ENCODE results near the gene ABCA2.

Gene ABCA2

GRCh38 chr9:136980669-136981478 is 47.2 kb downstream of the ABCA2 start:
- DNase-seq (ENCODE audit: low read depth): no peak

GRCh38 chr9:136979769-136980587 is 48.1 kb downstream of the ABCA2 start:
- DNase-seq (ENCODE audit: low read depth): no peak

GRCh38 chr9:136978865-136979544 is 49.0 kb downstream of the ABCA2 start:
- no peak for DNase-seq (ENCODE audit: low read depth)

GRCh38 chr9:136978073-136978864 is 49.8 kb downstream of the ABCA2 start:
- DNase-seq (ENCODE audit: low read depth): no peak

- no peak for DNase-seq (ENCODE audit: low read depth)
Observed at GRCh38 chr9:136977649-136978072, 50.4 kb downstream of the ABCA2 start.

GRCh38 chr9:136977223-136977622 is 50.8 kb downstream of the ABCA2 start, which contains the start of gene PTGDS:
TSS of gene PTGDS (plus strand) at chr9:136977504. CDS start at chr9:136977579, 75 bp downstream.
- no peak for DNase-seq (ENCODE audit: low read depth)

- no peak for DNase-seq (ENCODE audit: low read depth)
Observed at GRCh38 chr9:136975644-136976043, 52.4 kb downstream of the ABCA2 start.

- no peak for DNase-seq (ENCODE audit: low read depth)
Observed at GRCh38 chr9:136974817-136975535, 53.1 kb downstream of the ABCA2 start.

- DNase-seq (ENCODE audit: low read depth): no peak
Observed at GRCh38 chr9:136973618-136974617, 54.1 kb downstream of the ABCA2 start.

GRCh38 chr9:136972743-136973142 is 55.3 kb downstream of the ABCA2 start:
- DNase-seq (ENCODE audit: low read depth): no peak

GRCh38 chr9:136972335-136972734 is 55.7 kb downstream of the ABCA2 start:
- DNase-seq (ENCODE audit: low read depth): no peak

GRCh38 chr9:136971746-136972145 is 56.3 kb downstream of the ABCA2 start:
- no peak for DNase-seq (ENCODE audit: low read depth)

- DNase-seq (ENCODE audit: low read depth): no peak
Observed at GRCh38 chr9:136970361-136970760, 57.7 kb downstream of the ABCA2 start.

GRCh38 chr9:136969774-136970173 is 58.3 kb downstream of the ABCA2 start:
- no peak for DNase-seq (ENCODE audit: low read depth)

GRCh38 chr9:136969150-136969549 is 58.9 kb downstream of the ABCA2 start:
- no peak for DNase-seq (ENCODE audit: low read depth)

- no peak for DNase-seq (ENCODE audit: low read depth)
Observed at GRCh38 chr9:136968333-136969127, 59.5 kb downstream of the ABCA2 start.

GRCh38 chr9:136965771-136966484 is 62.1 kb downstream of the ABCA2 start:
- DNase-seq (ENCODE audit: low read depth): no peak

GRCh38 chr9:136964833-136965422 is 63.1 kb downstream of the ABCA2 start:
- no peak for DNase-seq (ENCODE audit: low read depth)

Measured in non-pigmented ciliary epithelial cell (primary cell).